Endothelial cell of umbilical vein (primary cell): ENCODE data around the gene UNC93B1.
"Not testable (repeated sequence)": the region's sequence is repeated elsewhere in the genome, so short reads cannot be mapped to it uniquely, and the experiment has no call there.

ENCODE experiments used
- EZH2 ChIP-seq: IDR thresholded peaks from 2 replicates; pipeline ENCODE4 v1.6.1; 2012; ENCODE audit warnings: borderline replicate concordance, low read depth, mild to moderate bottlenecking, moderate library complexity, low read length, inconsistent platforms; ENCODE audit not compliant: severe bottlenecking
- GATA2 ChIP-seq: IDR thresholded peaks from 2 replicates; pipeline ENCODE4 v1.7.0; 2011; ENCODE audit warnings: low read depth, mild to moderate bottlenecking, moderate library complexity, mixed read lengths, low read length; ENCODE audit not compliant: insufficient read length, insufficient read depth
- POLR2A ChIP-seq: IDR thresholded peaks from 2 replicates; pipeline ENCODE4 v1.6.1; 2012; ENCODE audit warnings: low read depth, mild to moderate bottlenecking, control low read depth, low read length
- POLR2AphosphoS5 ChIP-seq: IDR thresholded peaks from 2 replicates; pipeline ENCODE4 v1.6.1; 2012; ENCODE audit warnings: low read depth, mild to moderate bottlenecking, control low read depth, low read length, moderate library complexity; ENCODE audit not compliant: insufficient read depth
- TF ChIP-seq, protein P1 (sequence below), 2 donors: IDR thresholded peaks; 1 replicate in 1 of 2; 2 replicates in 1 of 2; pipeline ENCODE4 v1.5.1; 2011; ENCODE audit warnings: low read length in 2 of 2, mild to moderate bottlenecking in 2 of 2, moderate library complexity in 2 of 2, control low read depth in 1 of 2, inconsistent platforms in 1 of 2, low read depth in 1 of 2; ENCODE audit not compliant: insufficient read depth in 1 of 2; ENCODE audit errors: extremely low read depth in 1 of 2
- TF ChIP-seq, protein P2 (sequence below): IDR thresholded peaks from 2 replicates; pipeline ENCODE4 v1.6.1; 2011; ENCODE audit not compliant: insufficient read depth, insufficient read length

DNA sequence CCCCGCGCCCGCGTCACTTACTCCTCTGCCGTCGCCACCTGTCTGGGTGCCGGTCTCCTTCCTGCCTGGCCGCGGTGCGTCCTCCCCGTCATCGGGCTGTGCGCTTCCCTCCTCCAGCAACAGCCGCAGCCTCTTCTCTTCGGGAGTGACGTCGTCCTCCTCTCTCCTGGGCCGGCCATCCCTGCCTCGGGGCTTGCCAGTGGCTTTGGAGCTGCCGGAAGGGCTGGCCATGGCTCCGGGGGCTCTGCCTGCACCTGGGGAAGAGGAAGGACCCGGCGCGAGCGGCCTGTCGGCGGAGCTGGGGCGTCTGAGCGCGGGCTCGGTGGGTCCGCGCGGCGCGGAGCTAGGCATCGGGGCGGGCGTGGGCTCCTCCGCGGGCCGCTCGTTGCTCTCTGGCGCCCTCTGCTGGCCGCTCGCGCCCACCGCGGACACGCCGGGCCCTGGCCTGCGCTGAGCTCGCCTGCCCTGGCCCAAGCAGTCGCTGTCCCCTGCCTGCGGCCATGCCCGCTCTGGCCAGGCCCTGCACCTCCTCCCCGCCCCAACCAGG is 48.4 kb downstream of the UNC93B1 start:
- not testable (repeated sequence) for TF ChIP-seq POLR2A, POLR2AphosphoS5, EZH2, GATA2
- TF ChIP-seq, protein P1, sequence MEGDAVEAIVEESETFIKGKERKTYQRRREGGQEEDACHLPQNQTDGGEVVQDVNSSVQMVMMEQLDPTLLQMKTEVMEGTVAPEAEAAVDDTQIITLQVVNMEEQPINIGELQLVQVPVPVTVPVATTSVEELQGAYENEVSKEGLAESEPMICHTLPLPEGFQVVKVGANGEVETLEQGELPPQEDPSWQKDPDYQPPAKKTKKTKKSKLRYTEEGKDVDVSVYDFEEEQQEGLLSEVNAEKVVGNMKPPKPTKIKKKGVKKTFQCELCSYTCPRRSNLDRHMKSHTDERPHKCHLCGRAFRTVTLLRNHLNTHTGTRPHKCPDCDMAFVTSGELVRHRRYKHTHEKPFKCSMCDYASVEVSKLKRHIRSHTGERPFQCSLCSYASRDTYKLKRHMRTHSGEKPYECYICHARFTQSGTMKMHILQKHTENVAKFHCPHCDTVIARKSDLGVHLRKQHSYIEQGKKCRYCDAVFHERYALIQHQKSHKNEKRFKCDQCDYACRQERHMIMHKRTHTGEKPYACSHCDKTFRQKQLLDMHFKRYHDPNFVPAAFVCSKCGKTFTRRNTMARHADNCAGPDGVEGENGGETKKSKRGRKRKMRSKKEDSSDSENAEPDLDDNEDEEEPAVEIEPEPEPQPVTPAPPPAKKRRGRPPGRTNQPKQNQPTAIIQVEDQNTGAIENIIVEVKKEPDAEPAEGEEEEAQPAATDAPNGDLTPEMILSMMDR (IDR thresholded peaks at IDR 0.05; ENCODE audit: extremely low read depth in 1 of 2, insufficient read depth in 1 of 2, low read depth in 1 of 2, low read length in 2 of 2) = peak; percentile 59 to 71
- TF ChIP-seq, protein P2, sequence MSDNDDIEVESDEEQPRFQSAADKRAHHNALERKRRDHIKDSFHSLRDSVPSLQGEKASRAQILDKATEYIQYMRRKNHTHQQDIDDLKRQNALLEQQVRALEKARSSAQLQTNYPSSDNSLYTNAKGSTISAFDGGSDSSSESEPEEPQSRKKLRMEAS = not testable (repeated sequence)
